ENCODE measurements around the gene FAT2. TPM values are rescaled to one million over a fixed set of nuclear protein-coding genes. Genes with fewer than 3 reads are reported as not detected.

FAT2 gene
- polyA plus RNA-seq (2013), result 0.26 and 0.30 TPM in 2 replicates

- H3K4ac ChIP-seq (ENCODE audit: low read depth, low read length), result no peak within 1 kb of the TSS
- H4K12ac ChIP-seq (ENCODE audit: low read depth, low read length), result no peak within 1 kb of the TSS
- no peak within 1 kb of the TSS for H3K18ac ChIP-seq (ENCODE audit: low read length)
- H3K36me3 ChIP-seq (ENCODE audit: control insufficient read depth in 1 of 2, insufficient read depth in 2 of 2, low read length in 2 of 2), result no peaks in the 10 kb centered on the region
- peak within 1 kb of the TSS; percentile 27 for H4K8ac ChIP-seq (ENCODE audit: low read depth, low read length)
- H3K27me3 ChIP-seq (ENCODE audit: insufficient read depth, low read length), result no peaks in the 10 kb centered on the region
- H3K23ac ChIP-seq (ENCODE audit: low read length), result no peak within 1 kb of the TSS
- peak; percentile 59 to 72 for DNase-seq
- no peaks in the 10 kb centered on the region for H3K79me2 ChIP-seq (ENCODE audit: control insufficient read depth, insufficient read depth, low read length, poor library complexity)
- H3K14ac ChIP-seq (ENCODE audit: low read length), result peak within 1 kb of the TSS; percentile 20
- no peaks in the 10 kb centered on the region for H3K9me3 ChIP-seq (ENCODE audit: insufficient read depth, low read depth, low read length)
- H2AFZ ChIP-seq (ENCODE audit: insufficient read depth, low read length, poor library complexity), result no peak within 1 kb of the TSS
- H2AK5ac ChIP-seq (ENCODE audit: low read length), result peak within 1 kb of the TSS; percentile 6
- H2BK12ac ChIP-seq (ENCODE audit: low read length), result peak within 1 kb of the TSS; percentile 26
- H3K4me2 ChIP-seq (ENCODE audit: low read length), result no peak within 1 kb of the TSS
- H2BK5ac ChIP-seq (ENCODE audit: low read depth, low read length, poor library complexity), result no peak within 1 kb of the TSS
- H3K9ac ChIP-seq (ENCODE audit: low read length), result no peak within 1 kb of the TSS
- H2BK120ac ChIP-seq (ENCODE audit: insufficient read depth, low read length, poor library complexity), result peak within 1 kb of the TSS; percentile 35
- no peak within 1 kb of the TSS for H3K27ac ChIP-seq (ENCODE audit: low read depth, low read length)
- H3K79me1 ChIP-seq (ENCODE audit: low read length), result peaks cover 1% of the 10 kb centered on the region
- no peak within 1 kb of the TSS for H3K4me3 ChIP-seq (ENCODE audit: low read depth, low read length)
- WGBS (ENCODE audit: extremely low coverage, insufficient coverage, insufficient read length), result no CpG with 5 or more reads among the region's 13 CpGs
- H4K91ac ChIP-seq (ENCODE audit: low read depth, low read length), result peak within 1 kb of the TSS; percentile 42
- H3K4me1 ChIP-seq (ENCODE audit: control insufficient read depth in 1 of 2, insufficient read depth in 2 of 2, low read length in 2 of 2), result peaks cover 24 to 29% of the 10 kb centered on the region in 2 experiments
These were observed at the start of gene FAT2 for GRCh38 chr5:151591144-151591819. FAT2 (minus strand) TSS chr5:151591331; CDS start chr5:151568931, 22,400 bp downstream.

- H3K23ac ChIP-seq (ENCODE audit: low read length), result no peak overlapping the region
- no peaks in the 10 kb centered on the region for H3K27me3 ChIP-seq (ENCODE audit: insufficient read depth, low read length)
- no peak overlapping the region for H3K9ac ChIP-seq (ENCODE audit: low read length)
- H3K4me1 ChIP-seq (ENCODE audit: control insufficient read depth in 1 of 2, insufficient read depth in 2 of 2, low read length in 2 of 2), result peaks cover 2 to 11% of the 10 kb centered on the region in 2 experiments
- no CpG with 5 or more reads among the region's 4 CpGs for WGBS (ENCODE audit: extremely low coverage, insufficient coverage, insufficient read length)
- no peak overlapping the region for H2BK5ac ChIP-seq (ENCODE audit: low read depth, low read length, poor library complexity)
- no peak overlapping the region for H3K27ac ChIP-seq (ENCODE audit: low read depth, low read length)
- no peak overlapping the region for H4K91ac ChIP-seq (ENCODE audit: low read depth, low read length)
- H3K4me2 ChIP-seq (ENCODE audit: low read length), result no peak overlapping the region
- H2AFZ ChIP-seq (ENCODE audit: insufficient read depth, low read length, poor library complexity), result no peak overlapping the region
- H4K12ac ChIP-seq (ENCODE audit: low read depth, low read length), result no peak overlapping the region
- no peak overlapping the region for H3K4ac ChIP-seq (ENCODE audit: low read depth, low read length)
- no peak overlapping the region for H3K14ac ChIP-seq (ENCODE audit: low read length)
- H3K18ac ChIP-seq (ENCODE audit: low read length), result no peak overlapping the region
- no peak overlapping the region for H4K8ac ChIP-seq (ENCODE audit: low read depth, low read length)
- H3K79me2 ChIP-seq (ENCODE audit: control insufficient read depth, insufficient read depth, low read length, poor library complexity), result no peaks in the 10 kb centered on the region
- H3K9me3 ChIP-seq (ENCODE audit: insufficient read depth, low read depth, low read length), result no peaks in the 10 kb centered on the region
- no peak overlapping the region for H3K4me3 ChIP-seq (ENCODE audit: low read depth, low read length)
- no peaks in the 10 kb centered on the region for H3K36me3 ChIP-seq (ENCODE audit: control insufficient read depth in 1 of 2, insufficient read depth in 2 of 2, low read length in 2 of 2)
- H2AK5ac ChIP-seq (ENCODE audit: low read length), result no peak overlapping the region
- no peaks in the 10 kb centered on the region for H3K79me1 ChIP-seq (ENCODE audit: low read length)
- no peak for DNase-seq
- H2BK120ac ChIP-seq (ENCODE audit: insufficient read depth, low read length, poor library complexity), result no peak overlapping the region
- no peak overlapping the region for H2BK12ac ChIP-seq (ENCODE audit: low read length)
These were observed 47.5 kb upstream of the FAT2 start for GRCh38 chr5:151638619-151639018.

- no peak overlapping the region for H2AFZ ChIP-seq (ENCODE audit: insufficient read depth, low read length, poor library complexity)
These were observed 46.5 kb upstream of the FAT2 start for GRCh38 chr5:151637676-151638075.

GRCh38 chr5:151633892-151634291 lies 42.8 kb upstream of the FAT2 start:
- Histone ChIP-seq H2BK120ac (ENCODE audit: insufficient read depth, low read length, poor library complexity) (no peak overlapping the region), H2AK5ac (ENCODE audit: low read length) (no peak overlapping the region), H3K4me1 (ENCODE audit: control insufficient read depth in 1 of 2, insufficient read depth in 2 of 2, low read length in 2 of 2) (peaks cover 0 to 7% of the 10 kb centered on the region in 2 experiments), H3K4me3 (ENCODE audit: low read depth, low read length) (no peak overlapping the region), H3K18ac (ENCODE audit: low read length) (no peak overlapping the region), H3K23ac (ENCODE audit: low read length) (no peak overlapping the region), H3K9me3 (ENCODE audit: insufficient read depth, low read depth, low read length) (no peaks in the 10 kb centered on the region), H4K12ac (ENCODE audit: low read depth, low read length) (no peak overlapping the region), H2BK12ac (ENCODE audit: low read length) (no peak overlapping the region), H3K36me3 (ENCODE audit: control insufficient read depth in 1 of 2, insufficient read depth in 2 of 2, low read length in 2 of 2) (no peaks in the 10 kb centered on the region), H4K8ac (ENCODE audit: low read depth, low read length) (no peak overlapping the region), H3K27ac (ENCODE audit: low read depth, low read length) (no peak overlapping the region), H3K4ac (ENCODE audit: low read depth, low read length) (no peak overlapping the region), H3K79me1 (ENCODE audit: low read length) (no peaks in the 10 kb centered on the region), H3K9ac (ENCODE audit: low read length) (no peak overlapping the region), H3K14ac (ENCODE audit: low read length) (no peak overlapping the region), H3K79me2 (ENCODE audit: control insufficient read depth, insufficient read depth, low read length, poor library complexity) (no peaks in the 10 kb centered on the region), H2AFZ (ENCODE audit: insufficient read depth, low read length, poor library complexity) (no peak overlapping the region), H3K4me2 (ENCODE audit: low read length) (no peak overlapping the region), H3K27me3 (ENCODE audit: insufficient read depth, low read length) (no peaks in the 10 kb centered on the region), H4K91ac (ENCODE audit: low read depth, low read length) (no peak overlapping the region), H2BK5ac (ENCODE audit: low read depth, low read length, poor library complexity) (no peak overlapping the region)
- WGBS (ENCODE audit: extremely low coverage, insufficient coverage, insufficient read length), result no CpG with 5 or more reads among the region's 1 CpG
- DNase-seq, result no peak

More at GRCh38 chr5:151637676-151638075, 46.5 kb upstream of the FAT2 start:
- no peaks in the 10 kb centered on the region for H3K27me3 ChIP-seq (ENCODE audit: insufficient read depth, low read length)
- H3K79me2 ChIP-seq (ENCODE audit: control insufficient read depth, insufficient read depth, low read length, poor library complexity), result no peaks in the 10 kb centered on the region
- H2AK5ac ChIP-seq (ENCODE audit: low read length), result no peak overlapping the region
- no peaks in the 10 kb centered on the region for H3K36me3 ChIP-seq (ENCODE audit: control insufficient read depth in 1 of 2, insufficient read depth in 2 of 2, low read length in 2 of 2)
- no peak overlapping the region for H3K27ac ChIP-seq (ENCODE audit: low read depth, low read length)
- H3K23ac ChIP-seq (ENCODE audit: low read length), result no peak overlapping the region
- H2BK120ac ChIP-seq (ENCODE audit: insufficient read depth, low read length, poor library complexity), result no peak overlapping the region
- H2BK12ac ChIP-seq (ENCODE audit: low read length), result no peak overlapping the region
- no peak overlapping the region for H4K8ac ChIP-seq (ENCODE audit: low read depth, low read length)
- H3K4me2 ChIP-seq (ENCODE audit: low read length), result peak overlapping the region; percentile 21
- no peak overlapping the region for H3K4me3 ChIP-seq (ENCODE audit: low read depth, low read length)
- H3K9me3 ChIP-seq (ENCODE audit: insufficient read depth, low read depth, low read length), result no peaks in the 10 kb centered on the region
- H3K4me1 ChIP-seq (ENCODE audit: control insufficient read depth in 1 of 2, insufficient read depth in 2 of 2, low read length in 2 of 2), result peaks cover under 1 to 8% of the 10 kb centered on the region in 2 experiments
- H3K79me1 ChIP-seq (ENCODE audit: low read length), result no peaks in the 10 kb centered on the region
- H4K91ac ChIP-seq (ENCODE audit: low read depth, low read length), result no peak overlapping the region
- H3K9ac ChIP-seq (ENCODE audit: low read length), result no peak overlapping the region
- H3K14ac ChIP-seq (ENCODE audit: low read length), result no peak overlapping the region
- WGBS (ENCODE audit: extremely low coverage, insufficient coverage, insufficient read length), result no CpG with 5 or more reads among the region's 5 CpGs
- DNase-seq, result no peak
- H3K18ac ChIP-seq (ENCODE audit: low read length), result no peak overlapping the region
- no peak overlapping the region for H2BK5ac ChIP-seq (ENCODE audit: low read depth, low read length, poor library complexity)
- no peak overlapping the region for H3K4ac ChIP-seq (ENCODE audit: low read depth, low read length)
- no peak overlapping the region for H4K12ac ChIP-seq (ENCODE audit: low read depth, low read length)

Data from trophoblast cell (in vitro differentiated cells and primary cell).